CD4-positive, alpha-beta T cell treated with Interferon alpha-2 for 1 hour (primary cell): ENCODE results near the gene CCDC33.

Experiments
- DNase-seq, 2 donors: peaks; one replicate each; pipeline ENCODE4 v3.0.0-alpha.2; 2020 to 2022

Gene CCDC33

GRCh38 chr15:74317820-74318375, 81.8 kb downstream of the CCDC33 start:
- DNase-seq, result no peak

- DNase-seq, result no peak
Measured at GRCh38 chr15:74318376-74319137, 82.4 kb downstream of the CCDC33 start.

GRCh38 chr15:74319138-74319460, 83.0 kb downstream of the CCDC33 start:
- no peak for DNase-seq

- no peak for DNase-seq
Measured at GRCh38 chr15:74319596-74320351, 83.6 kb downstream of the CCDC33 start.

- peak in 1 of 2 donors; percentile 19 for DNase-seq
Measured at GRCh38 chr15:74320352-74321247, 84.5 kb downstream of the CCDC33 start.

- DNase-seq, result peak; percentile 51 to 61
Measured at GRCh38 chr15:74322558-74323180, 86.5 kb downstream of the CCDC33 start.

GRCh38 chr15:74324714-74325113, 88.6 kb downstream of the CCDC33 start:
- no peak for DNase-seq

- no peak for DNase-seq
Measured at GRCh38 chr15:74326746-74327145, 90.6 kb downstream of the CCDC33 start.

- no peak for DNase-seq
Measured at GRCh38 chr15:74327756-74328155, 91.6 kb downstream of the CCDC33 start.

GRCh38 chr15:74328331-74329056, 92.4 kb downstream of the CCDC33 start:
- DNase-seq, result no peak

GRCh38 chr15:74330861-74331408, 94.8 kb downstream of the CCDC33 start:
- no peak for DNase-seq

GRCh38 chr15:74332011-74332410, 95.9 kb downstream of the CCDC33 start:
- no peak for DNase-seq

GRCh38 chr15:74332611-74333010, 96.5 kb downstream of the CCDC33 start:
- DNase-seq, result no peak

- no peak for DNase-seq
Measured at GRCh38 chr15:74333093-74333492, 97.0 kb downstream of the CCDC33 start.

GRCh38 chr15:74333662-74334061, 97.5 kb downstream of the CCDC33 start:
- DNase-seq, result no peak

- DNase-seq, result no peak
Measured at GRCh38 chr15:74334127-74334526, 98.0 kb downstream of the CCDC33 start.

- DNase-seq, result no peak
Measured at GRCh38 chr15:74335396-74335795, 99.3 kb downstream of the CCDC33 start.

GRCh38 chr15:74336061-74337005, 100.2 kb downstream of the CCDC33 start:
- DNase-seq, result no peak

- DNase-seq, result no peak
Measured at GRCh38 chr15:74337146-74337545, 101.0 kb downstream of the CCDC33 start.

- DNase-seq, result no peak
Measured at GRCh38 chr15:74337607-74338211, 101.6 kb downstream of the CCDC33 start.
